Measurements from ENCODE around the gene SDK2. TPM values are rescaled to one million over a fixed set of nuclear protein-coding genes. Genes with fewer than 3 reads are reported as not detected.

SDK2 gene
- polyA plus RNA-seq, 3 donors, result 0.01 TPM; not detected in 2

DNA sequence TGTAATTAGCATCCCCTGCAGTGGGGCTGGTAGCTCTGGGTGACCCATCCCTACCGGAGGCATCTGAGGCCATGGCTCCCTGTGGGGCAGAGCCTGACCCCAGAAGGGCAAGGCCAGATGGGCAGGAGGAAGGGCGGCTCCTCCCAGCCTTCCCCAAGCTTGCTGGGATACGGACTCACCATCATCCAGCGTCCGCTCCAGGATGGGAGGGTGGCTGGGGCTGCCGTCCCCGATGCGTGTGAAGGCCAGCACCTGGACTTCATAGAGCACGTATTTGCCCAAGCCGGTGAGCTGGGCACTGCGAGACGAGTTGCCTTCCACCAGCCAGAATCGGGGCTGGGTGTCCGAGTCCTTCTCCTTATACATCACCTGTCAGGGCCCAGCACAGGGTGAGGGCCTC lies 250.9 kb downstream of the SDK2 start:
- no peak overlapping the region for H3K4me2 ChIP-seq (replicated peaks; ENCODE audit: extremely low read depth, low read length, poor library complexity, severe bottlenecking)
- H3K9me3 ChIP-seq (replicated peaks in 1 of 2; ENCODE audit: control insufficient read depth in 1 of 2, insufficient read depth in 1 of 2, low read length in 2 of 2), result no peaks in the 10 kb centered on the region
- WGBS (ENCODE audit: insufficient coverage), result 97% methylated on average over 13 of the region's 14 CpGs
- Mint-ChIP-seq H3K9me3 (peaks cover 0 to 4% (median 0%) of the 10 kb centered on the region in 7 donors), H3K36me3 (no peaks in the 10 kb centered on the region), H3K4me1 (no peaks in the 10 kb centered on the region), H3K4me3 (no peak overlapping the region), H3K27me3 (ENCODE audit: low read depth in 3 of 3) (peaks cover 0 to 4% (median 2%) of the 10 kb centered on the region in 3 donors), H3K27ac (no peak overlapping the region)
- no peak overlapping the region for H2AFZ ChIP-seq (ENCODE audit: insufficient read depth, low read depth, low read length, poor library complexity, severe bottlenecking)
- H4K20me1 ChIP-seq (ENCODE audit: insufficient read depth, low read length), result no peaks in the 10 kb centered on the region
- H3K4me3 ChIP-seq (replicated peaks in 1 of 3; ENCODE audit: low read depth in 2 of 3, low read length in 3 of 3), result no peak overlapping the region
- no peaks in the 10 kb centered on the region for H3K27me3 ChIP-seq (ENCODE audit: control insufficient read depth in 2 of 2, insufficient read depth in 2 of 2, low read length in 2 of 2)
- TF ChIP-seq, protein P1, sequence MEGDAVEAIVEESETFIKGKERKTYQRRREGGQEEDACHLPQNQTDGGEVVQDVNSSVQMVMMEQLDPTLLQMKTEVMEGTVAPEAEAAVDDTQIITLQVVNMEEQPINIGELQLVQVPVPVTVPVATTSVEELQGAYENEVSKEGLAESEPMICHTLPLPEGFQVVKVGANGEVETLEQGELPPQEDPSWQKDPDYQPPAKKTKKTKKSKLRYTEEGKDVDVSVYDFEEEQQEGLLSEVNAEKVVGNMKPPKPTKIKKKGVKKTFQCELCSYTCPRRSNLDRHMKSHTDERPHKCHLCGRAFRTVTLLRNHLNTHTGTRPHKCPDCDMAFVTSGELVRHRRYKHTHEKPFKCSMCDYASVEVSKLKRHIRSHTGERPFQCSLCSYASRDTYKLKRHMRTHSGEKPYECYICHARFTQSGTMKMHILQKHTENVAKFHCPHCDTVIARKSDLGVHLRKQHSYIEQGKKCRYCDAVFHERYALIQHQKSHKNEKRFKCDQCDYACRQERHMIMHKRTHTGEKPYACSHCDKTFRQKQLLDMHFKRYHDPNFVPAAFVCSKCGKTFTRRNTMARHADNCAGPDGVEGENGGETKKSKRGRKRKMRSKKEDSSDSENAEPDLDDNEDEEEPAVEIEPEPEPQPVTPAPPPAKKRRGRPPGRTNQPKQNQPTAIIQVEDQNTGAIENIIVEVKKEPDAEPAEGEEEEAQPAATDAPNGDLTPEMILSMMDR (IDR thresholded peaks at IDR 0.05), result no peak
- H3K9ac ChIP-seq (ENCODE audit: insufficient read depth, low read length, poor library complexity, severe bottlenecking), result no peak overlapping the region
- no peak overlapping the region for H3K27ac ChIP-seq (ENCODE audit: low read depth in 1 of 2, low read length in 2 of 2)
- no peaks in the 10 kb centered on the region for H3K79me2 ChIP-seq (ENCODE audit: insufficient read depth, low read length)
- no peak for DNase-seq
- no peaks in the 10 kb centered on the region for H3K4me1 ChIP-seq (ENCODE audit: control insufficient read depth in 1 of 2, insufficient read depth in 2 of 2, low read length in 2 of 2)
- intact Hi-C loops (cut with micrococcal nuclease), result no loop called here
- H3K36me3 ChIP-seq (replicated peaks in 1 of 2; ENCODE audit: control insufficient read depth in 1 of 2, insufficient read depth in 2 of 2, low read length in 2 of 2), result no peaks in the 10 kb centered on the region

DNA sequence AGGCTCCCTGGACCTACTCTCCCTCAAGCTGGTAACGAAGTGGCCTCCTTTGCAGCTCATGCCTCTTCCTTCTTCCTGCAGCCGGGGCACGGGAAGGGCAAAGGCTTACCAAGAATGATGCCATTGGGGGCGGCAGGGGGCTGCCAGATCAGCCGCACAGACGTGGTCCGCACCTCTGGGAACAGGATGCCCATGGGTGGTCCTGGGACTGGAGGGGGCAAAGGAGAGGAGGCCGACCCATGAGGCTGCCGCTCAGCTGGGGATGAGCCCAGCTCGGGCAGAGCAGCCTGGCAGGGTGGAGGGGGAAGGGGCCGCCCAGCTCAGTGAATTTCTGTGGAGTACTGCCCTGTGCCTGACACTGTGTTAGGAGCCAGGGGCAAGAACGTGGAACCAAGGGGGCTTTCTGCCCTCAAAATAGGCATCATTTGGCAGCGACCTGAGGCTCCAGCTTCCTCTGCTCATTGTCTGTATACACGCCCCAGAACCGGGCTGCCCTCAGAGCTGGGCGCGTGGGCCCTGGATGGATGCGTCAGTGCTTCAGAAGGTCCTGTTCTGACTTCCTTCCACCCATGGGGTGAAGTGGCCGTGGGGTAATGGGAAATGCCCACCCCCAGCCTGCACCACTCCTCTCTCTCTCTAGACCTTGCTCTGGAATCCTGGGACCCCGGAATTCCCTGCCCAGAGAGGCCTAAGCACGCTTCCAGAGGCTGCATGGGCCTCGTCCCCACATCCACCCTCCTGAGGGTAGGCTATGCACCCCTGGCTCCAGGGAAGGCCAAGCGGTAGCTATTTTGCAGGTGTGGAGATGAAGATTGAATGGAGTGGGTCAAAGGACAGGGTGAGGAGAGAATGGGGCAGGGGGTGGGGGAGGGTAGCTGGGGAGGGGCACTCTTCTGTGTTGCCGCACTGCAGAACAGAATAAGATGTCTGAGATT lies 252.6 kb downstream of the SDK2 start:
- Mint-ChIP-seq H3K27ac (no peak overlapping the region), H3K36me3 (no peaks in the 10 kb centered on the region), H3K9me3 (peaks cover 0 to 2% (median 0%) of the 10 kb centered on the region in 7 donors), H3K4me1 (no peaks in the 10 kb centered on the region), H3K27me3 (ENCODE audit: low read depth in 3 of 3) (peaks cover 2 to 4% (median 2%) of the 10 kb centered on the region in 3 donors), H3K4me3 (no peak overlapping the region)
- TF ChIP-seq, protein P1 (IDR thresholded peaks at IDR 0.05), result no peak
- no peaks in the 10 kb centered on the region for H4K20me1 ChIP-seq (ENCODE audit: insufficient read depth, low read length)
- no peaks in the 10 kb centered on the region for H3K9me3 ChIP-seq (replicated peaks in 1 of 2; ENCODE audit: control insufficient read depth in 1 of 2, insufficient read depth in 1 of 2, low read length in 2 of 2)
- no peak overlapping the region for H3K27ac ChIP-seq (ENCODE audit: low read depth in 1 of 2, low read length in 2 of 2)
- 92% methylated on average over 15 of the region's 24 CpGs for WGBS (ENCODE audit: insufficient coverage)
- no peak overlapping the region for H2AFZ ChIP-seq (ENCODE audit: insufficient read depth, low read depth, low read length, poor library complexity, severe bottlenecking)
- no peaks in the 10 kb centered on the region for H3K79me2 ChIP-seq (ENCODE audit: insufficient read depth, low read length)
- intact Hi-C loops (cut with micrococcal nuclease), result no loop called here
- H3K9ac ChIP-seq (ENCODE audit: insufficient read depth, low read length, poor library complexity, severe bottlenecking), result no peak overlapping the region
- H3K4me3 ChIP-seq (replicated peaks in 1 of 3; ENCODE audit: low read depth in 2 of 3, low read length in 3 of 3), result no peak overlapping the region
- H3K4me1 ChIP-seq (ENCODE audit: control insufficient read depth in 1 of 2, insufficient read depth in 2 of 2, low read length in 2 of 2), result no peaks in the 10 kb centered on the region
- DNase-seq, result no peak
- no peak overlapping the region for H3K4me2 ChIP-seq (replicated peaks; ENCODE audit: extremely low read depth, low read length, poor library complexity, severe bottlenecking)
- H3K27me3 ChIP-seq (ENCODE audit: control insufficient read depth in 2 of 2, insufficient read depth in 2 of 2, low read length in 2 of 2), result no peaks in the 10 kb centered on the region
- no peaks in the 10 kb centered on the region for H3K36me3 ChIP-seq (replicated peaks in 1 of 2; ENCODE audit: control insufficient read depth in 1 of 2, insufficient read depth in 2 of 2, low read length in 2 of 2)
